ENCODE measurements around the gene ZPR1.

GRCh38 chr11:116787436-116787785 is 412 bp downstream of the ZPR1 start:
- TF ChIP-seq POLR2A (IDR thresholded peaks at IDR 0.05) (no peak), CTCF (IDR thresholded peaks at IDR 0.05) (no peak)
